Fibroblast of mammary gland (primary cell): ENCODE data around the gene MGAT4B.

ENCODE experiments used
- DNase-seq: peaks from one replicate; pipeline ENCODE4 v3.0.0-alpha.2; 2010; ENCODE audit warnings: low read depth
- H3K4me3 ChIP-seq: 2 replicates; pipeline ENCODE4 v1.5.1; 2011; ENCODE audit warnings: low read depth, mild to moderate bottlenecking, low read length, moderate library complexity; ENCODE audit not compliant: control insufficient read depth
- TF ChIP-seq, protein P1 (sequence below): conservative IDR thresholded peaks from 2 replicates; pipeline ENCODE4 v1.5.1; 2011; ENCODE audit warnings: low read depth, low read length, inconsistent platforms; ENCODE audit not compliant: control insufficient read depth, insufficient read depth

Gene MGAT4B

GRCh38 chr5:179820483-179821297, 14.0 kb upstream of the MGAT4B start, which contains the start of gene SQSTM1:
SQSTM1 (plus strand) TSS chr5:179820905; CDS start chr5:179820937, 32 bp downstream.
- TF ChIP-seq, protein P1, sequence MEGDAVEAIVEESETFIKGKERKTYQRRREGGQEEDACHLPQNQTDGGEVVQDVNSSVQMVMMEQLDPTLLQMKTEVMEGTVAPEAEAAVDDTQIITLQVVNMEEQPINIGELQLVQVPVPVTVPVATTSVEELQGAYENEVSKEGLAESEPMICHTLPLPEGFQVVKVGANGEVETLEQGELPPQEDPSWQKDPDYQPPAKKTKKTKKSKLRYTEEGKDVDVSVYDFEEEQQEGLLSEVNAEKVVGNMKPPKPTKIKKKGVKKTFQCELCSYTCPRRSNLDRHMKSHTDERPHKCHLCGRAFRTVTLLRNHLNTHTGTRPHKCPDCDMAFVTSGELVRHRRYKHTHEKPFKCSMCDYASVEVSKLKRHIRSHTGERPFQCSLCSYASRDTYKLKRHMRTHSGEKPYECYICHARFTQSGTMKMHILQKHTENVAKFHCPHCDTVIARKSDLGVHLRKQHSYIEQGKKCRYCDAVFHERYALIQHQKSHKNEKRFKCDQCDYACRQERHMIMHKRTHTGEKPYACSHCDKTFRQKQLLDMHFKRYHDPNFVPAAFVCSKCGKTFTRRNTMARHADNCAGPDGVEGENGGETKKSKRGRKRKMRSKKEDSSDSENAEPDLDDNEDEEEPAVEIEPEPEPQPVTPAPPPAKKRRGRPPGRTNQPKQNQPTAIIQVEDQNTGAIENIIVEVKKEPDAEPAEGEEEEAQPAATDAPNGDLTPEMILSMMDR = no peak
- DNase-seq = peak; percentile 70
- H3K4me3 ChIP-seq = peak within 1 kb of the TSS; percentile 72

DNA sequence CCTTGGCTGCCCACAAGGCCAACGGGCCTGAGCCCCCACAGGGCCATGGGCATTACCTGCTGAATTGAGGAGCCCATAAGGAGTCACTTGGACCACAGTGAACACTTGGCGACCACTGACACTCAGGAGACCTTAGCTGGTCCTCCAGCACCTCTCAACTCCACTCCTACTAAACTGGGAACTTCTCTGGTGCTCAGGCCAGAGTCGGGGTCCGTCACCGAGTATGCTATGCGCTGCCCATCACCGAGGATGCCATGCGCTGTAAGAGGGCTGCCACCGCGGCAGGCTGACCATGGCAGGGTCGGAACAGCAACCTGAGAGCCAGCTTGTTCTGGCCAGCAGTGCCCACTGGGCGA, 13.4 kb upstream of the MGAT4B start:
- no peak for DNase-seq
- TF ChIP-seq, protein P1 = no peak
- peak overlapping the region; percentile 72 for H3K4me3 ChIP-seq

DNA sequence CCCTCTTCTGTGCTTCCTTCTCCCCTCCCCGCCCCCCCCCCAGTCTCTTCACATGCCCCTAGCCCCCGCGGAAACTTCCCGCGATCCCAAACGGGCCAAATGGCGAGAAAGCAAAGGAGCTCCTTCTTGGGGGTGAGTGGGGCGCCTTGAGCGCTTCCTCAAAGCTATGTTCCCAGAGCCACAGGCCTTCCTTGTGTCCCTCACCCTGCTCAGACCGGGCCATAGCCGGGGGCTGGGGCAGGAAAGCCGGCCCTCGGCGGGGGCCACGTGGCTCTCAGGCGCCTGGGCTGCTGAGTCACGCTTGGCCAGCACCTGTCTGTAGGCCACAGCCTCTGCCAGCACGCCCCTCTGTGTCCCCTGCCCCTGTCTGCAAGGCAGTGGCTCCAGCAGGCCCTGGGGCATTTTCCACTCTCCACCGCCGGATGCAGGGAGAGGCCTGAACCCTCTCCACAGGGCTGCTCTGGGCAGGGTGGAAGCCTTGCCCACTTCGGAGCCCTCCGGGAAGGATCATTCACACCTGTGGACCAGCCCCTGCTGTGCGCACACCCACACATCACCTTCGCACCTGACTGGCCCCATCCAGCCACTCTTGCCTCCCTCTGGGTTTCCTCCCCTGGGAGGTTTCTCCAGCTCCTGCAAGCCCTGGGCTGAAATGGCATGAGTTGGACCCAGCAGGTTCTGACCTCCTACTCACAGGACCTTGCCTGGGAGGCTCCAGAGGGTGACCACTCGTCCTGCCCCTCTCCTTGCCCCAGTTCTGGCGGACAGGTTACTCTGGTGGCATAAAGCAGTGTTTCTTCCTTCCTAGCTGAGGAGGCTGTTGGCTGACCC, 12.8 kb upstream of the MGAT4B start:
- no peak overlapping the region for H3K4me3 ChIP-seq
- peak; percentile 70 for DNase-seq
- TF ChIP-seq, protein P1 = no peak

DNA sequence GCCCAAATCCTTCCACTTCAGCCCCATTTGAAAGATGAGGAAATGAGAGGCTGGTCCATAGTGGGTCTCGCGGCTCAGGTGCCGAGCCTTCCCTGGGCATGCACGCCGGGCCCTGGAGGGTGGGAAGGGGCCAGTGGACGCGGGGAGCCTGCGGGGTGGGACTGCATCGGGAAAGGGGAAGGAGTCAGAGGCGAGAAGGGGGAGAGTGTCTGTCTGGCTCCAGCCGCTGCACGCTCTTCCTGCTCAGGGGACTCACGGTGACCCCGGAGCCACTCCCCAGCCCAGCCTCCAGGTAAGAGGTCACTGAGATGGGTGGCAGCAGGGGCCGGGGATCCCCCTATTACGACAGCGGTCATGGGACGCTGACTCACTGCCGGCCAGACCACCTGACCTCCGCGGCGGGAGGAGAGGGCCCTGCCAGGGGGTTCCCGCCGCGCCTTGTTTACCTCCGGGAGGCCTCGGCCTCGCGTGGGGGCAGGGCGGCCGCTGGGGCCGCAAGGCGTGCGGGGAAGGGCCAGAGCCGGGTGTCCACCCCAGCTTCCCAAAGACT, 12.2 kb upstream of the MGAT4B start:
- peak overlapping the region; percentile 5 for H3K4me3 ChIP-seq
- peak; percentile 94 for DNase-seq
- TF ChIP-seq, protein P1 = no peak

GRCh38 chr5:179817890-179818745, 11.5 kb upstream of the MGAT4B start:
- TF ChIP-seq, protein P1 = no peak
- no peak for DNase-seq
- H3K4me3 ChIP-seq = peak overlapping the region; percentile 5

DNA sequence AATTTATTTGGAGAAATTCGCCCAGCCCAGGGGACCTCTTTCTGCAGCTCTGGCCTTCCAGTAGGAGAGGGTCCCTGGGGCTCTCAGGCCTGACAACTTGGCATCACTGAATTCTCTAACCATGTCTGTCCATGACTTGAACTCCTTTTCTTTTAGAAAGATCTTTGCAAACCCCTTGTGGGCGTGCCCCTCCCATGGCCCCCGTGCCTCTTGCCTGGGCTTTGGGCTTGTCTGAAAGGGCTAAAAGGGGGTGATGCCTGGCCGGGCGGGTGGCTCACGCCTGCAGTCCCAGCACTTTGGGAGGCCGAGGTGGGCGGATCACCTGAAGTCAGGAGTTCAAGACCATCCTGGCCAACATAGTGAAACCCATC, 10.8 kb upstream of the MGAT4B start:
- peak overlapping the region; percentile 29 for H3K4me3 ChIP-seq
- no peak for DNase-seq
- TF ChIP-seq, protein P1 = no peak
